ENCODE data around the gene SNX20. TPM values are rescaled to one million over a fixed set of nuclear protein-coding genes. Genes with fewer than 3 reads are reported as not detected.

Gene SNX20
- polyA plus RNA-seq, 1 experiment: not detected

- no peak for DNase-seq (ENCODE audit: low read depth, low spot score)
- Histone ChIP-seq H3K9me3 (ENCODE audit: control insufficient read depth, insufficient read depth, low read length) (no peaks in the 10 kb centered on the region), H3K27me3 (ENCODE audit: control insufficient read depth, insufficient read depth, low read length) (no peaks in the 10 kb centered on the region), H3K27ac (ENCODE audit: low read depth, low read length) (no peak overlapping the region), H3K4me3 (ENCODE audit: low read depth, low read length) (no peak overlapping the region)
- ChIA-PET POLR2A (no interaction called here), CTCF (no interaction called here)
- no peak for TF ChIP-seq CTCF (IDR thresholded peaks at IDR 0.05; ENCODE audit: low read depth, low read length)
Observed at GRCh38 chr16:50683689-50684374, 2.7 kb upstream of the SNX20 start.

GRCh38 chr16:50680556-50680893, 587 bp downstream of the SNX20 start:
- Histone ChIP-seq H3K4me3 (ENCODE audit: low read depth, low read length) (no peak overlapping the region), H3K27ac (ENCODE audit: low read depth, low read length) (no peak overlapping the region), H3K27me3 (ENCODE audit: control insufficient read depth, insufficient read depth, low read length) (no peaks in the 10 kb centered on the region), H3K9me3 (ENCODE audit: control insufficient read depth, insufficient read depth, low read length) (no peaks in the 10 kb centered on the region)
- no peak for TF ChIP-seq CTCF (IDR thresholded peaks at IDR 0.05; ENCODE audit: low read depth, low read length)
- no peak for DNase-seq (ENCODE audit: low read depth, low spot score)
- ChIA-PET POLR2A (no interaction called here), CTCF (interaction anchor here (2.9 kb wide), 1 partner anchor 15 kb away, joined by 25 read pairs; no protein-coding TSS in a partner anchor)

- ChIA-PET POLR2A (no interaction called here), CTCF (interaction anchor here (2.9 kb wide), 1 partner anchor 14 kb away, joined by 25 read pairs; no protein-coding TSS in a partner anchor)
- no peak for DNase-seq (ENCODE audit: low read depth, low spot score)
- no peaks in the 10 kb centered on the region for H3K9me3 ChIP-seq (ENCODE audit: control insufficient read depth, insufficient read depth, low read length)
- H3K27ac ChIP-seq (ENCODE audit: low read depth, low read length): no peak overlapping the region
- H3K27me3 ChIP-seq (ENCODE audit: control insufficient read depth, insufficient read depth, low read length): no peaks in the 10 kb centered on the region
- H3K4me3 ChIP-seq (ENCODE audit: low read depth, low read length): no peak overlapping the region
- no peak for TF ChIP-seq CTCF (IDR thresholded peaks at IDR 0.05; ENCODE audit: low read depth, low read length)
Observed at GRCh38 chr16:50679676-50680555, 1.2 kb downstream of the SNX20 start.

GRCh38 chr16:50679266-50679665, 1.8 kb downstream of the SNX20 start:
- no peak for TF ChIP-seq CTCF (IDR thresholded peaks at IDR 0.05; ENCODE audit: low read depth, low read length)

GRCh38 chr16:50678531-50678930, 2.6 kb downstream of the SNX20 start:
- no peak for DNase-seq (ENCODE audit: low read depth, low spot score)
- no peak for TF ChIP-seq CTCF (IDR thresholded peaks at IDR 0.05; ENCODE audit: low read depth, low read length)
- Histone ChIP-seq H3K9me3 (ENCODE audit: control insufficient read depth, insufficient read depth, low read length) (peaks cover 9% of the 10 kb centered on the region), H3K27ac (ENCODE audit: low read depth, low read length) (no peak overlapping the region), H3K4me3 (ENCODE audit: low read depth, low read length) (no peak overlapping the region), H3K27me3 (ENCODE audit: control insufficient read depth, insufficient read depth, low read length) (no peaks in the 10 kb centered on the region)
- ChIA-PET CTCF (interaction anchor here (2.7 to 2.9 kb wide), 2 partner anchors 13 to 128 kb away, joined by 16 to 25 read pairs; no protein-coding TSS in a partner anchor), POLR2A (no interaction called here)

More at GRCh38 chr16:50679266-50679665, 1.8 kb downstream of the SNX20 start:
- Histone ChIP-seq H3K27ac (ENCODE audit: low read depth, low read length) (no peak overlapping the region), H3K27me3 (ENCODE audit: control insufficient read depth, insufficient read depth, low read length) (no peaks in the 10 kb centered on the region), H3K9me3 (ENCODE audit: control insufficient read depth, insufficient read depth, low read length) (peaks cover 3% of the 10 kb centered on the region; the same call in 1 of the 2 replicates), H3K4me3 (ENCODE audit: low read depth, low read length) (no peak overlapping the region)
- POLR2A ChIA-PET: no interaction called here
- DNase-seq (ENCODE audit: low read depth, low spot score): no peak
- CTCF ChIA-PET: interaction anchor here (2.7 to 2.9 kb wide), 2 partner anchors 13 to 127 kb away, joined by 16 to 25 read pairs; no protein-coding TSS in a partner anchor
